ENCODE measurements around the gene FAM53A. TPM values are rescaled to one million over a fixed set of nuclear protein-coding genes. Genes with fewer than 3 reads are reported as not detected.

FAM53A gene
- total RNA-seq, 1 experiment from 2014 or later: 3.1 TPM

GRCh38 chr4:1656132-1656531 is 28.0 kb downstream of the FAM53A start:
- Histone ChIP-seq H3K9me2 (replicated peaks; ENCODE audit: low read length) (no peaks in the 10 kb centered on the region), H3K9ac (ENCODE audit: low read length) (no peak overlapping the region), H3K9me3 (ENCODE audit: low read length) (no peaks in the 10 kb centered on the region), H3F3A (ENCODE audit: low read length, unreplicated experiment) (no peaks in the 10 kb centered on the region), H4K20me1 (ENCODE audit: low read length) (no peaks in the 10 kb centered on the region), H3K4me2 (ENCODE audit: low read length) (no peak overlapping the region), H3K4me1 (ENCODE audit: insufficient read depth, low read length) (no peaks in the 10 kb centered on the region), H3K4me3 (ENCODE audit: low read length) (no peak overlapping the region), H3K79me2 (ENCODE audit: low read length) (no peaks in the 10 kb centered on the region), H2AFZ (ENCODE audit: low read length) (no peak overlapping the region), H3K36me3 (ENCODE audit: low read depth, low read length) (no peaks in the 10 kb centered on the region), H3K27ac (ENCODE audit: low read length) (no peak overlapping the region), H3K27me3 (ENCODE audit: low read length) (no peaks in the 10 kb centered on the region)
- TF ChIP-seq EZH2 (IDR thresholded peaks at IDR 0.05; ENCODE audit: low read length, unreplicated experiment): no peak
- TF ChIP-seq CTCF (conservative IDR thresholded peaks at IDR 0.05; ENCODE audit: low read depth, low read length): no peak
- no peak for TF ChIP-seq EZH2phosphoT487 (IDR thresholded peaks at IDR 0.05; ENCODE audit: borderline replicate concordance, low read length)
- CTCF ChIA-PET: no interaction called here
- DNase-seq (no peak), ATAC-seq (no peak)
- BruUV-seq (replicated peaks): no TSS peak
- intact Hi-C loops (cut with micrococcal nuclease): no loop called here
- POLR2A ChIA-PET (ENCODE audit: unreplicated experiment): no interaction called here

GRCh38 chr4:1655676-1656075 is 28.4 kb downstream of the FAM53A start:
- no peak overlapping the region for H3K4me2 ChIP-seq (ENCODE audit: low read length)
- no peaks in the 10 kb centered on the region for H3K4me1 ChIP-seq (ENCODE audit: insufficient read depth, low read length)
- H2AFZ ChIP-seq (ENCODE audit: low read length): no peak overlapping the region
- CTCF ChIA-PET: no interaction called here
- H3F3A ChIP-seq (ENCODE audit: low read length, unreplicated experiment): no peaks in the 10 kb centered on the region
- H3K9me3 ChIP-seq (ENCODE audit: low read length): no peaks in the 10 kb centered on the region
- no peaks in the 10 kb centered on the region for H3K9me2 ChIP-seq (replicated peaks; ENCODE audit: low read length)
- no peaks in the 10 kb centered on the region for H3K36me3 ChIP-seq (ENCODE audit: low read depth, low read length)
- no peak overlapping the region for H3K27ac ChIP-seq (ENCODE audit: low read length)
- no peak for DNase-seq
- no peak overlapping the region for H3K9ac ChIP-seq (ENCODE audit: low read length)
- TF ChIP-seq CTCF (conservative IDR thresholded peaks at IDR 0.05; ENCODE audit: low read depth, low read length) (no peak), EZH2phosphoT487 (IDR thresholded peaks at IDR 0.05; ENCODE audit: borderline replicate concordance, low read length) (no peak), EZH2 (IDR thresholded peaks at IDR 0.05; ENCODE audit: low read length, unreplicated experiment) (no peak)
- no peak overlapping the region for H3K4me3 ChIP-seq (ENCODE audit: low read length)
- POLR2A ChIA-PET (ENCODE audit: unreplicated experiment): no interaction called here
- ATAC-seq: no peak
- no peaks in the 10 kb centered on the region for H3K79me2 ChIP-seq (ENCODE audit: low read length)
- no TSS peak for BruUV-seq (replicated peaks)
- H3K27me3 ChIP-seq (ENCODE audit: low read length): no peaks in the 10 kb centered on the region
- intact Hi-C loops (cut with micrococcal nuclease): no loop called here
- H4K20me1 ChIP-seq (ENCODE audit: low read length): no peaks in the 10 kb centered on the region

- H3K4me1 ChIP-seq (ENCODE audit: insufficient read depth, low read length): no peaks in the 10 kb centered on the region
- H2AFZ ChIP-seq (ENCODE audit: low read length): no peak overlapping the region
- ChIA-PET POLR2A (ENCODE audit: unreplicated experiment) (interaction anchor here (0.6 kb wide), 1 partner anchor 892 kb away, joined by 6 read pairs; no protein-coding TSS in a partner anchor), CTCF (no interaction called here)
- H3K27ac ChIP-seq (ENCODE audit: low read length): no peak overlapping the region
- H3K36me3 ChIP-seq (ENCODE audit: low read depth, low read length): no peaks in the 10 kb centered on the region
- no peaks in the 10 kb centered on the region for H3K9me3 ChIP-seq (ENCODE audit: low read length)
- H3K79me2 ChIP-seq (ENCODE audit: low read length): no peaks in the 10 kb centered on the region
- intact Hi-C loops (cut with micrococcal nuclease): no loop called here
- no peak for ATAC-seq
- H3K27me3 ChIP-seq (ENCODE audit: low read length): no peaks in the 10 kb centered on the region
- H3F3A ChIP-seq (ENCODE audit: low read length, unreplicated experiment): no peaks in the 10 kb centered on the region
- TF ChIP-seq CTCF (conservative IDR thresholded peaks at IDR 0.05; ENCODE audit: low read depth, low read length) (no peak), EZH2phosphoT487 (IDR thresholded peaks at IDR 0.05; ENCODE audit: borderline replicate concordance, low read length) (no peak), EZH2 (IDR thresholded peaks at IDR 0.05; ENCODE audit: low read length, unreplicated experiment) (no peak)
- no peak overlapping the region for H3K4me2 ChIP-seq (ENCODE audit: low read length)
- H4K20me1 ChIP-seq (ENCODE audit: low read length): no peaks in the 10 kb centered on the region
- no peaks in the 10 kb centered on the region for H3K9me2 ChIP-seq (replicated peaks; ENCODE audit: low read length)
- no peak for DNase-seq
- no TSS peak for BruUV-seq (replicated peaks)
- H3K9ac ChIP-seq (ENCODE audit: low read length): no peak overlapping the region
- H3K4me3 ChIP-seq (ENCODE audit: low read length): no peak overlapping the region
Observed at GRCh38 chr4:1655081-1655480, 29.0 kb downstream of the FAM53A start.

All from PC-3 (cell line).